Liver (tissue), 3 donors: Measurements from ENCODE around the gene AGL.
"Not testable (repeated sequence)": the region's sequence is repeated elsewhere in the genome, so short reads cannot be mapped to it uniquely, and the experiment has no call there.

Experiments
- ATF3 ChIP-seq: IDR thresholded peaks from 2 replicates; pipeline ENCODE4 v1.6.1; 2016; ENCODE audit warnings: antibody characterized with exemption
- CTCF ChIP-seq: fragments of 150-350 bp; IDR thresholded peaks from 2 replicates; pipeline ENCODE4 v1.5.1; 2017; ENCODE audit warnings: improper control_type of control experiment, low read depth, low read length; ENCODE audit not compliant: missing input control
- EGR1 ChIP-seq, 2 donors: IDR thresholded peaks; 2 replicates each; pipeline ENCODE4 v1.6.1; 2016 to 2018; ENCODE audit warnings: antibody characterized with exemption in 2 of 2, low read depth in 2 of 2
- FOXA1 ChIP-seq: IDR thresholded peaks from 2 replicates; pipeline ENCODE4 v1.6.1; 2016; ENCODE audit warnings: antibody characterized with exemption
- HNF4A ChIP-seq, 2 donors: conservative IDR thresholded peaks; 2 replicates each; pipeline ENCODE4 v1.6.1; 2016; ENCODE audit warnings: antibody characterized with exemption in 2 of 2, mild to moderate bottlenecking in 2 of 2
- JUND ChIP-seq, 2 donors: IDR thresholded peaks; 2 replicates each; pipeline ENCODE4 v1.6.1; 2016; ENCODE audit warnings: antibody characterized with exemption in 2 of 2
- MAX ChIP-seq: IDR thresholded peaks from 2 replicates; pipeline ENCODE4 v1.6.1; 2016; ENCODE audit warnings: antibody characterized with exemption
- NR2F2 ChIP-seq: IDR thresholded peaks from 2 replicates; pipeline ENCODE4 v1.6.1; 2016; ENCODE audit warnings: antibody characterized with exemption
- RAD21 ChIP-seq, 2 donors: IDR thresholded peaks; 2 replicates each; pipeline ENCODE4 v1.6.1; 2016; ENCODE audit warnings: antibody characterized with exemption in 2 of 2, mild to moderate bottlenecking in 2 of 2
- REST ChIP-seq: IDR thresholded peaks from 2 replicates; pipeline ENCODE4 v1.6.1; 2016; ENCODE audit warnings: antibody characterized with exemption, mild to moderate bottlenecking
- SP1 ChIP-seq: IDR thresholded peaks from 2 replicates; pipeline ENCODE4 v1.6.1; 2018; ENCODE audit warnings: antibody characterized with exemption, mild to moderate bottlenecking
- TAF1 ChIP-seq: conservative IDR thresholded peaks from 2 replicates; pipeline ENCODE4 v1.6.1; 2016; ENCODE audit warnings: antibody characterized with exemption, mild to moderate bottlenecking
- YY1 ChIP-seq: IDR thresholded peaks from 2 replicates; pipeline ENCODE4 v1.6.1; 2016; ENCODE audit warnings: antibody characterized with exemption, mild to moderate bottlenecking
- ZBTB33 ChIP-seq: IDR thresholded peaks from 2 replicates; pipeline ENCODE4 v1.6.1; 2016; ENCODE audit warnings: antibody characterized with exemption
- donor health status: healthy.
- donor health status: healthy.

GRCh38 chr1:99903278-99903677, 53.1 kb downstream of the AGL start:
- TF ChIP-seq CTCF; REST; YY1; FOXA1; HNF4A (conservative IDR thresholded peaks at IDR 0.05); MAX; ATF3; SP1; ZBTB33; JUND (IDR thresholded peaks at IDR 0.05); EGR1 (IDR thresholded peaks at IDR 0.05; ENCODE audit: low read depth in 2 of 2); RAD21 (IDR thresholded peaks at IDR 0.05); NR2F2; TAF1: not testable (repeated sequence)
